HepG2 (cell line): Measurements from ENCODE around the gene PRSS27. TPM values are rescaled to one million over a fixed set of nuclear protein-coding genes. Genes with fewer than 3 reads are reported as not detected.

Experiments
- EHMT2 ChIP-seq: fragments of 200-600 bp; sonication (generic); IDR thresholded peaks from 2 replicates; pipeline ENCODE4 v1.7.0; 2017; ENCODE audit warnings: antibody characterized with exemption, low read depth, low read length, borderline replicate concordance
- HNRNPH1 ChIP-seq: fragments of 200-400 bp; formaldehyde crosslinking; optimal IDR thresholded peaks from 2 replicates; pipeline ENCODE3; 2017; ENCODE audit warnings: mild to moderate bottlenecking, low read depth, low read length
- HOXA5 ChIP-seq: sonication (generic); formaldehyde crosslinking; IDR thresholded peaks from 2 replicates; pipeline ENCODE4 v1.4.0; 2020; ENCODE audit warnings: missing genetic modification reagents
- KDM2A ChIP-seq: sonication (generic); formaldehyde crosslinking; IDR thresholded peaks from 2 replicates; pipeline ENCODE4 v1.4.0; 2020; ENCODE audit warnings: low read depth, missing genetic modification reagents, borderline replicate concordance
- RXRA ChIP-seq: sonication (generic); formaldehyde crosslinking; IDR thresholded peaks from 2 replicates; pipeline ENCODE4 v1.5.1; 2020; ENCODE audit warnings: missing genetic modification reagents
- SMAD3 ChIP-seq: sonication (generic); formaldehyde crosslinking; IDR thresholded peaks from 2 replicates; pipeline ENCODE4 v1.4.0; 2020; ENCODE audit warnings: missing genetic modification reagents
- TFAP4 ChIP-seq: sonication (generic); IDR thresholded peaks from 2 replicates; pipeline ENCODE4 v1.6.1; 2016; ENCODE audit warnings: low read depth, borderline replicate concordance
- ZFP36L1 ChIP-seq: sonication (generic); formaldehyde crosslinking; IDR thresholded peaks from 2 replicates; pipeline ENCODE4 v1.8.0; 2022; ENCODE audit warnings: mild to moderate bottlenecking, missing genetic modification reagents, moderate library complexity
- ZMAT3 ChIP-seq: sonication (generic); formaldehyde crosslinking; conservative IDR thresholded peaks from 2 replicates; pipeline ENCODE4 v1.7.0; 2021; ENCODE audit warnings: missing genetic modification reagents
- ZNF646 ChIP-seq: sonication (generic); formaldehyde crosslinking; IDR thresholded peaks from 2 replicates; pipeline ENCODE4 v1.9.0; 2021; ENCODE audit warnings: mild to moderate bottlenecking, missing genetic modification reagents
- ZNF678 ChIP-seq: sonication (generic); formaldehyde crosslinking; IDR thresholded peaks from 2 replicates; pipeline ENCODE4 v1.4.0; 2020; ENCODE audit warnings: mild to moderate bottlenecking, missing genetic modification reagents
- ZNF710 ChIP-seq: sonication (generic); formaldehyde crosslinking; IDR thresholded peaks from 2 replicates; pipeline ENCODE4 v1.5.0; 2020; ENCODE audit warnings: mild to moderate bottlenecking, missing genetic modification reagents, borderline replicate concordance
- ZSCAN22 ChIP-seq: sonication (generic); formaldehyde crosslinking; IDR thresholded peaks from 2 replicates; pipeline ENCODE4 v1.4.0; 2020; ENCODE audit warnings: mild to moderate bottlenecking, missing genetic modification reagents
- polyA plus RNA-seq, 8 experiments: library from polyadenylated mRNA; depleted of rRNA in 3 of 8; stranded (reverse) in 7 of 8; unstranded in 1 of 8; fragments of >200 nt; fragmentation: Illumina TruSeq in 4 of 8; extraction: Trizol in 4 of 8; gene quantifications; 2 replicates each; pipeline versions ENCODE4 v1.2.1 to v1.2.3, GENCODE V29; 2011 to 2016; ENCODE audit warnings: low read depth in 4 of 8, missing spikeins in 1 of 8, mixed read lengths in 1 of 8; ENCODE audit not compliant: insufficient read depth in 1 of 8
- total RNA-seq, 5 experiments: library from RNA; depleted of rRNA; stranded (reverse); fragments of >200 nt; fragmentation: Illumina TruSeq; extraction: Trizol; gene quantifications; 2 replicates each; pipeline ENCODE4 v1.2.3, GENCODE V29; 2016; ENCODE audit warnings: low read depth in 1 of 5
- TF ChIP-seq, protein P1 (sequence below): sonication (generic); formaldehyde crosslinking; IDR thresholded peaks from 2 replicates; pipeline ENCODE4 v1.5.1; 2020; ENCODE audit warnings: mild to moderate bottlenecking, missing genetic modification reagents, moderate library complexity
- TF ChIP-seq, protein P2 (sequence below): sonication (generic); formaldehyde crosslinking; IDR thresholded peaks from 2 replicates; pipeline ENCODE4 v1.5.1; 2020; ENCODE audit warnings: missing genetic modification reagents, mild to moderate bottlenecking, borderline replicate concordance

PRSS27 gene
- total and polyA plus RNA-seq, 2 of the 13 experiments (the other 11 are each of a cell fraction or from before 2014, with no cell fraction given), result 0.20 to 0.73 TPM

DNA sequence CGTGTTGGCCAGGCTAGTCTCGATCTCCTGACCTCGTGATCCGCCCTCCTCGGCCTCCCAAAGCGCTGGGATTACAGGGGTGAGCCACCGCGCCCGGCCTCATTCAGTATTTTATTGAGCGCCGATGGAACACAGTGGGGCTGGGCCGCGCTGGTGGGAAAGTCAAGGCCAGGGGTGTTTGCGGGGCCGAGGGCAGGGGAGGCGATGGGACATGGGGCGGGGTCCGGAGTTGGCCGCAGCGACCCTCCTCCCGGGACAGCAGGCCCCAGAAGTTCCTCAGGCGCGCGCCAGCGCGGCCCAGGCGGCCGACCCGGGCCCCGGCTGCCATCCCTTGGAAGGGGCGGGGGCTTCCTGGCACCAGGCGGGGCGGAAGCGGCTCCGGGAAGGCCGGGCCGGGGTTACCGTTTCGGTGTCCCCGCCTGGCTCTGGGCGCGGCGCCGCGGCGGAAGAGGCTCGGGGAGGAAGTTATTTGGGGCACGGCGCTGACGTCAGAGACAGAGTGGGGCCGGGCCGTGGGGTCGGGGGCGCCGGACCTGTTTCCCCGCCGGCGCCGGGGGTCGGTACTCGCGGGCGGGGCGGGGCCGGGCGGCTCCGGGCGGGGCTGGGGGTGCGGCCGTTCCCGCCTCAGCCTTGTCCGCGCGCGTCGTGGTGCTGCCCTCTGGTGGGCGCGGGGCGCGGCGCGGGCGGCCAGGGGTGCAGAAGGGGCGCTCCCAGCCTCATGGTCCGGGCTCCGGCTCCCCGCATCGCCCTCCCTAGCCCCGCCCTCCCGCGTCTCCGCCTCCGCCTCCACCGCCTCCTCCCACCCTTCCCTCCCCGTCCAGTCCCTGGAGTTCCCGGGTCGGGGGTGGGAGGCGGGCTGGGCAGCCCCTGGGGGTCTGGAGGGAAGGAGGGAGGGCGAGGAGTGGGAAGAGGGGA is 952 bp upstream of the PRSS27 start (continued):
- no peak for TF ChIP-seq ZNF646
- 0 out of 2 replicates have a peak, but pooled peaks have one; percentile 29 for TF ChIP-seq SMAD3 (CRISPR knock-in tag)
- no peak for TF ChIP-seq ZNF678 (CRISPR knock-in tag)
- no peak for TF ChIP-seq ZMAT3 (CRISPR knock-in tag)
- TF ChIP-seq TFAP4, result peak; percentile 13; the same call in 1 of the 2 replicates
- TF ChIP-seq HOXA5 (CRISPR knock-in tag), result peak; percentile 40; the same call in 1 of the 2 replicates
- TF ChIP-seq RXRA (CRISPR knock-in tag), result peak; percentile 79
- no peak for TF ChIP-seq ZSCAN22 (CRISPR knock-in tag)
- no peak for TF ChIP-seq EHMT2
- TF ChIP-seq KDM2A (CRISPR knock-in tag), result peak; percentile 74
- no peak for TF ChIP-seq ZNF710 (CRISPR knock-in tag)
- TF ChIP-seq, protein P1, sequence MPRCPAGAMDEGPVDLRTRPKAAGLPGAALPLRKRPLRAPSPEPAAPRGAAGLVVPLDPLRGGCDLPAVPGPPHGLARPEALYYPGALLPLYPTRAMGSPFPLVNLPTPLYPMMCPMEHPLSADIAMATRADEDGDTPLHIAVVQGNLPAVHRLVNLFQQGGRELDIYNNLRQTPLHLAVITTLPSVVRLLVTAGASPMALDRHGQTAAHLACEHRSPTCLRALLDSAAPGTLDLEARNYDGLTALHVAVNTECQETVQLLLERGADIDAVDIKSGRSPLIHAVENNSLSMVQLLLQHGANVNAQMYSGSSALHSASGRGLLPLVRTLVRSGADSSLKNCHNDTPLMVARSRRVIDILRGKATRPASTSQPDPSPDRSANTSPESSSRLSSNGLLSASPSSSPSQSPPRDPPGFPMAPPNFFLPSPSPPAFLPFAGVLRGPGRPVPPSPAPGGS, result no peak
- TF ChIP-seq, protein P2, sequence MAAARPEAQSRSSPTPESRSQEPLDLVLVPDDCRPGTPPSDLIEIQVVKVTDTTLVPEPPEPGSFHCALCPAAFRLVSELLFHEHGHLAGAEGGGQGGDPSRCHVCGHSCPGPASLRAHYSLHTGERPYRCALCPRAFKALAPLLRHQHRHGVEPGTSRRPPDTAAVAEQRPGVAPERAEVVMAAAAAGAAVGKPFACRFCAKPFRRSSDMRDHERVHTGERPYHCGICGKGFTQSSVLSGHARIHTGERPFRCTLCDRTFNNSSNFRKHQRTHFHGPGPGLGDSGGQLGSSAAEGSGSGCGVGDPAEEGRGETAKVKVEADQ (CRISPR knock-in tag), result no peak
- TF ChIP-seq ZFP36L1 (CRISPR knock-in tag), result no peak
- no peak for TF ChIP-seq HNRNPH1
